GM12891 (cell line): ENCODE measurements around the gene VCL.
"Not testable (repeated sequence)": the region's sequence is repeated elsewhere in the genome, so short reads cannot be mapped to it uniquely, and the experiment has no call there.

ENCODE experiments used
- DNase-seq: peaks from one replicate; pipeline ENCODE4 v3.0.0; 2011; ENCODE audit warnings: low spot score; ENCODE audit not compliant: insufficient read length
- FAIRE-seq: peaks from 2 replicates; lab custom pipeline; 2011; peaks lifted over from hg19 to GRCh38; lab: Jason Lieb, UNC
- PAX5 ChIP-seq: IDR thresholded peaks from 2 replicates; pipeline ENCODE4 v1.6.1; 2011; ENCODE audit warnings: low read length, moderate library complexity, mild to moderate bottlenecking; ENCODE audit not compliant: insufficient read depth, severe bottlenecking
- POLR2A ChIP-seq: IDR thresholded peaks from 2 replicates; pipeline ENCODE4 v1.6.1; 2011; ENCODE audit warnings: low read depth, low read length, control low read depth
- POLR2AphosphoS5 ChIP-seq: IDR thresholded peaks from 2 replicates; pipeline ENCODE4 v1.6.1; 2011; ENCODE audit warnings: low read depth, low read length, control low read depth
- POU2F2 ChIP-seq: IDR thresholded peaks from 2 replicates; pipeline ENCODE4 v1.6.1; 2011; ENCODE audit warnings: low read depth, mild to moderate bottlenecking, control low read depth, low read length, moderate library complexity
- SPI1 ChIP-seq: IDR thresholded peaks from 2 replicates; pipeline ENCODE4 v1.6.1; 2011; ENCODE audit warnings: low read depth, low read length, control low read depth
- TAF1 ChIP-seq: IDR thresholded peaks from 2 replicates; pipeline ENCODE4 v1.6.1; 2011; ENCODE audit warnings: low read depth, low read length, control low read depth

Gene VCL

DNA sequence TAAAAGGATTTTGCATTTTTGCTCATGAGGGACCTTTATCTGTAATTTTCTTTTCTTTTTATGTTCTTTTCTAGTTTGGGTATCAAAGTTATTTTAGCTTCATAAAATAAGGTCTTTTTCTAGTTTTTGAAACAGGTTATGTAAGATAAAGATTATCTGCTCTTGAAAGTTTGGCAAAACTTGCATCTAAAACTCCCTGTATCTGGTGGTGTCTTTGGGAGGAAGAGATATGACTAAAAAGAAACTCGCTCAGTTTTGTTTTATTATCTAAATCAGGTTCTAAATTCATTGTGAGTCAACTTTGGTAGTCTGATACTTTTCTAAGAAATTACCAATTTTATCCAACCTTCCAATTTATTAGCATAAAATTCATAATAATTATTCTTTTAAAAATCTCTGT, 55.1 kb downstream of the VCL start:
- FAIRE-seq, result no peak
- no peak for DNase-seq
- TF ChIP-seq PAX5 (no peak), POLR2AphosphoS5 (no peak), POU2F2 (no peak), SPI1 (no peak), POLR2A (no peak), TAF1 (no peak)

DNA sequence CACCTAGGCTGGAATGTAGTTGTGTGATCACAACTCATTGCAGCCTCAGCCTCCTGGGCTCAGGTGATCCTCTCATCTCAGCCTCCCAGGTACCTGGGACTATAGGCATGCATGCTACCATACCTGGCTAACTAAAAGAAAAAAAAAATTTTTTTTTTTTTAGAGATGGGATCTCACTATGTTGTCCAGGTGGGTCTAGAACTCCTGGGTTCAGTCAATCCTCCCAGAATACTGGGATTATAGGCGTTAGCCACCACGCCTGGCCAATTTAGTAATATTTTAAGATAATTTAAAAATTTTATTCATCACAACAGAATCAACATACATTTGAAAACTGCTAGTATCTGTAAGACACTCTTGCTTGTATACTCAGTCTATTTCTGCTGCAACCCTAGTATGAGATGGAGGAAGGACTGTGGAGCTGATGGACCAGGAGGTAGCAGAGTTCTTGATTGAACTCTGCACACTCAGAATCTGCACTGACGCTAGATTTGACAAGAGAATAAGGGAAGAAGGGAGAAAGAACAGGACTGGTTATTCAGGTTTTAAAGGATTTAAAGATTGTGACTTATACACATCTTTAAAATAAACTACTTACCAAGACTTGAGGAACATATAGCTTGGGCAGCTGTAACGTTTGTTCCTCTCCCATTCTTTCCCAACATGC, 57.6 kb downstream of the VCL start:
- no peak for DNase-seq
- FAIRE-seq, result peak; percentile 74
- TF ChIP-seq SPI1 (no peak), POU2F2 (no peak), PAX5 (no peak), POLR2AphosphoS5 (no peak), POLR2A (no peak)

DNA sequence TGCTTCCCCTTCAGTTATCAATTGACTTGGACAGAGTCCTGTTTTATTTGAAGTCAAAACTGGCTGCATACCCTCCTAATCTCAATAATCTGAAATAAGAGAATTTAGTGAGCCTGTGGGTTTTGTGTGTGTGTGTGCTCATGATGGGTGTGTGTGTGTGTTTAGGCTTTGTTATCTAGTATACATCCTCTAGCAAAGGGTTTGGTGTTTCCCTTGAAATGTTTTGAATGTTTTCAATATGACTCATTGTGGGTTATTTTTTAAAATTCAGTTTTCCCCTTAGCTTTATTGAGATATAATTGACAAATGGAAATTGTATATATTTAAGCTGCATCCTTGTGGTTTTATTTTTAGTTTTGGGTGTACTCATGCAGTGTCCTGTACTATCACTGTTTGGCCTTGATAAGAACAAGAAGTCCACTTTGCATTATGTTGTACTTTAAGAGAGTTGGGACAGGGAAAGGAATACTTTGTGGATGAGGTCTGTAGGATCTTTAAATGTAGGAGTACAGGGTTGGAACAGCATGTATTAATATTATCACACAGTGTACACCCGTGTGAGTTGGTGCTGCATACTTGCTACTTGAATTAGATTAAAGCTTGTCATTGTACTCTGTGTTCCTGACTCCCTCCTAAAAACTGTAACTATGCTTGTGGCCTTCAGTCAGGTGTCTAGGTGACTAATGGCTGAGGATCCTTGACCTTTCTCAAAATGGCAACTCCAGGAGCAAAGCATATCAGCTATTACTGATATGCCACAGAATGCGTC, 58.3 kb downstream of the VCL start:
- peak; percentile 41 for FAIRE-seq
- TF ChIP-seq PAX5 (no peak), SPI1 (no peak), POU2F2 (no peak), TAF1 (no peak), POLR2A (no peak), POLR2AphosphoS5 (no peak)
- DNase-seq, result no peak

DNA sequence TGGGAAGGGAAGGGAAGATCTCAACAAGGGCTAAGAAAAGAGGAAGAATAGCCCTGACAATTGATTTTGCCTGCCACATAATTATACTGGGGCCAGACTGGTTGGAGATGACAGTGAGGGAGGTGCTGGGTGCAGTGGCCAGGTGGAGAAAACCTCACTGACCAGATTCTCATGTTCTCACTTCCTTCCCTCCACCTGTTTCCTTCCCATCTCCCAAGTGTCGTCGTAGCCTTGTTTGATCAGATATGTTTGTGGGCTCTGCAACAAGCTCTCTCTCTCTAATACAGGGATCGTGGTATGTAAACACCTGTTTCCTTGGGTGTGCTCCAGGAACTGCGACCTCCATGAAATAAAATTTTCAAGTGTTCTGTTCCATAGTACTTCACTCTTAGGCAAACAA, 60.2 kb downstream of the VCL start:
- FAIRE-seq (peak; percentile 75), DNase-seq (no peak)
- TF ChIP-seq SPI1 (peak; percentile 83), PAX5 (no peak)

DNA sequence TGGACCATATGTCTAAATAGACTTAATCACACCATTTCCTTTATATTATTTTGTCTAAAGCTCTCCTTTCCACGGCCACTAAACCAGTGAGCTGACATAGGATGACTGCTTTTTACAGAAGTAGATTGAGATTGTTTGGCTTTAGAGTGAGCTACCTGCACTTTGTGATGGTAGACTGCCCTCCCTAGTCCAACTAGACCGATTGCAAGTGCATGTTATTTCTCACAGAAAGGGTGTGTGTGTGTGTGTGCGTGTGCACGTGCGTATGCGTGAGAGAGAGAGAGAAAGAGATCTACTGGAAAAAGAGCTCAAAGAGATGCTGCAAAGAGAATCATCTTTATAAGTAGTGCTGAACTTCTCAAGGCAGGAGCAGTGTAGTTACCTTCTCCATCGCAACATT, 60.7 kb downstream of the VCL start:
- FAIRE-seq (peak; percentile 92), DNase-seq (no peak)

DNA sequence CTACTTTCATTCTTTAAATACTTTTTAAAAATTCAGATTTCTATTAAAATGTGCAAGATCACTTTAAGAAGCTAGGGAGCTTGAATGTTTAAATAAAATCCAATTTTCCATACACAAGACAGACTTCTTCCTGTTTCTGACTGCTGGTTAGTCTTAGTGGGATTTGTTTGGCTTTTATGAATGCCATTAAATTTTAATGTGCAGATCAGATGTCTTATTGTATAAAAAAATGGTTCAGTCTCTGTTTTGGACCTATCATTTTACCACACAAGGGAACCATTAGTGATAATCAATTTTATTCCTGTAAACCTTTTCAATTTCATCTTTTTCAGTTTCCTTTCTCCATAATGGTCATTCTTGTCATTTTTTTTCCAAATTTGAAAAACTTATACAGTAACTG, 63.2 kb downstream of the VCL start:
- no peak for FAIRE-seq
- no peak for TF ChIP-seq POU2F2
- no peak for TF ChIP-seq SPI1
- no peak for TF ChIP-seq POLR2AphosphoS5
- TF ChIP-seq POLR2A, result no peak
- TF ChIP-seq TAF1, result no peak
- no peak for TF ChIP-seq PAX5
- DNase-seq, result no peak

More for the DNA sequence above, 60.7 kb downstream of the VCL start:
- TF ChIP-seq POU2F2 (no peak), TAF1 (no peak), POLR2AphosphoS5 (no peak), PAX5 (no peak), SPI1 (no peak), POLR2A (no peak)

DNA sequence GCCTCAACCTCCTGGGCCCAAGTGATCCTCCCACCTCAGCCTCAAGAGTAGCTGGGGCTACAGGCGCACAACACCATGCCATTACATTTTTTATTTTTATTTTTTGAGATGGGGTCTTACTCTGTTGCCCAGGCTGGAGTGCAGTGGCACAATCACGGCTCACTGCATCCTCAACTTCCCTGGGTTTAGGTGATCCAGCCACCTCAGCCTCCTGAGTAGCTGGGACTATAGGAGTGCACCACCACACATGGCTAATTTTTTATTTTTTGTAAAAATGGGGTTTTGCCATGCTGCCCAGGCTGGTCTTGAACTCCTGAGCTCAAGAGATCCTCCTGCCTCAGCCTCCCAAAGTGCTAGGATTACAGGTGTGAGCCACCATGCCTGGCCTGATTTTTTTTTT, 64.1 kb downstream of the VCL start:
- not testable (repeated sequence) for DNase-seq, FAIRE-seq

DNA sequence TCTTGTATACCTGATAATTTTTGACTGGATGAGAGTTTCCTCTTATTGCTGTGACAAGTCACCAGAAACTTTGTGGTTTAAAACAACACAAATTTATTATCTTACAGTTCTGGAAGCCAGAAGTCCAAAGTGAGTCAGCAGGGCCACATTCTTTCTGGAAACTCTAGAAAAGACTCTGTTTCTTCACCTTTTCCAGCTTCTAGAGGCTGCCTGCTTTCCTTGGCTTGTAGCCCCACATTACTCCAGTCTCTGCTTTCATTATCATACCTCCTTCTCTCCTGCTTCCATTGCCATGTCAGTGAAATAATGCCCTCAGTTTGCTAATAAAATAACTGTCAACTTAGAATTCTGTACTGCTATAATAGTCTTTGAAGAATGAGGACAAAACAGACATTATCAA, 65.3 kb downstream of the VCL start:
- FAIRE-seq (no peak), DNase-seq (no peak)
- TF ChIP-seq POU2F2 (no peak), TAF1 (no peak), POLR2AphosphoS5 (no peak), PAX5 (no peak), POLR2A (no peak), SPI1 (no peak)

DNA sequence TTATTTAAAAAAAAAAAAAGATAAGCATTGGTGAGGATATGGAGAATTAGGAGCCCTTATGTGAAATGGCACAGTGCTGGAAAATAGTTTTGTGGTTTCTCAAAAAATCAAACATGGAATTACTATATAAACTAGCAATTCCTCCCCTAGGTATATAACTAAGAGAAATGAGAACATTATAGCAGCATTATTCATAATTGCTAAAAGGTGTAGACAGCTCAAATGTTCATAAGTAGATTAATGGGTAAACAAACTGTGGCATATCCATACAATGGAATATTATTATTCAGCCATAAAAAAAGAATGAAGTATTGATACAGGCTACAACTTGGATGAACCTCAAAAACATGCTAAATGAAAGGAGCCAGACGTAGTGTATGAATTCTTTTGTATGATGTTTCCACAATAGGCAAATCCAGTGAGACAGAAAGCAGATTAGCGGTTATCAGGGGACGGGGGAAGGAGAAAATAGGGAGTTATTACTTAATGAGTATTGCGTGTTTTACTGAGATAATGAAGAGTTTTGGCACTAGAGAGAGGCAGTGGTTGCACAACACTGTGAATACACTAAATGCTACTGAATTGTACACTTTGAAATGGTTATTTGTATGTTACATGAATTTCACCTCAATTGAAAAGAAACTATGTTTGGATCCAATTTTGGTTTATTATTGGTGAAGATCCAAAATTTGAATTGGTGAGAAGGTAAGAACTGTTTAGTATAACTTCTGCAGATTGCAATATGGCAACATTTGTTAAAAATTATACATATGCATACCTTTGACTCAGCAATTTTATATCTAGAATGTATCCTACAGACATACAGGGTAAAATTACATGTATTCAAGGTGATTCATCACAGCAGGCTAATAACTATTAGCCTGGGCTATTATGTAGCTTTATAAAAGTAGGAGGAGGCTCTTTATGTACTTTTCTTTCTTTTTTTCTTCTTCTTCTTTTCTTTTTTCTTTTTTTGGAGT, 69.7 kb downstream of the VCL start:
- TF ChIP-seq TAF1 (no peak), POLR2AphosphoS5 (no peak), POLR2A (no peak), POU2F2 (no peak), PAX5 (no peak)
- DNase-seq, result no peak
- no peak for FAIRE-seq
